AG09319 (cell line): ENCODE data around the gene ETV5.

ENCODE experiments used
- DNase-seq: peaks from one replicate; pipeline ENCODE4 v3.0.0-alpha.2; 2010; ENCODE audit warnings: low read depth; ENCODE audit errors: extremely low read depth
- TF ChIP-seq, protein P1 (sequence below): IDR thresholded peaks from 2 replicates; pipeline ENCODE4 v1.5.1; 2011; ENCODE audit warnings: low read depth, mild to moderate bottlenecking, inconsistent platforms, low read length, moderate library complexity

The ETV5 gene

DNA sequence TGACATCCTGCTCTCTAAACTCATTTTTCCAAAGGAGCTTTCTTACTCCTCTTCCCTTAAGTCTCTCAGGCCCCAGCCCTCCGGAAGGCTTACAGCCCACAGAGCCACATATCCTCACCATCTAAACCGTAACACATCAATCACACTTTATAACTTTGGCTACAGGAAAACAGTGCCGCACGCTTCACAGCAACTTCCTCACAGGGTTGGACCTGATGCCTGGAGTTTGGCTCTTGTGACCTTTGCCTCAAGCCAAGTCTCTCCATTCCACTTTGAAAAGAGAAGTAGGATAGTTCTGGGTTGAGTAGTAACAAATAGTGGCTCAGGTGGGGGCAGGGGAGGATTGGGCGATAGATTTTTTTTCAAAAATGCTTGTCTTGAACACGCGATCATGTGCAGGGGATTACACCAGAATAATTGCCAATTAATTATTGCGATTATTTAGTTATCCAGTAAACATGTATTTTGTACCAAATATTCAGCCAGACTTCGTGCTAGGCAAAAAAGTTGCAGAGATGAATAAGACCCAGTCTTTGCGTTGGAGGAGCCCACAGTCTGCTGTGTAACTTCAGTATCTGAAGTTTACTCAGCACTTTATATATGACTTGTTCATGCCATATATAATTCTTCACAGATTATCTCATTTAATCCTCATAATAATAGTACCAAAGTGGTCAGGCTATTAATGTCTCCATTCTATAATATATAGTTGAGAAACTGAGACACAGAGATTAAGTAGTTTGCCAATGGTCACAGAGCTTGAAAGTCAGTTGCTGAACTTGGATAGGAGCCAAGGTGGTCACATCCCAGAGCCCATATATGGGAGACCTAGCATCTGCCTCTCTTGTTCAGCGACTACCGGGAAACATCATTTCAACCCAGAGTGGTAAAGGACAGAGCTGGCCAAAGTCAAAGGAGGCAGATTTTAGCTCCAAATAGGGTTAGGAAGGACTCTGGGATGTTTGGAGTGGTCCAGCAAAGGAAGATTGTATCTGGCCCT is 2.4 kb upstream of the ETV5 start:
- TF ChIP-seq, protein P1, sequence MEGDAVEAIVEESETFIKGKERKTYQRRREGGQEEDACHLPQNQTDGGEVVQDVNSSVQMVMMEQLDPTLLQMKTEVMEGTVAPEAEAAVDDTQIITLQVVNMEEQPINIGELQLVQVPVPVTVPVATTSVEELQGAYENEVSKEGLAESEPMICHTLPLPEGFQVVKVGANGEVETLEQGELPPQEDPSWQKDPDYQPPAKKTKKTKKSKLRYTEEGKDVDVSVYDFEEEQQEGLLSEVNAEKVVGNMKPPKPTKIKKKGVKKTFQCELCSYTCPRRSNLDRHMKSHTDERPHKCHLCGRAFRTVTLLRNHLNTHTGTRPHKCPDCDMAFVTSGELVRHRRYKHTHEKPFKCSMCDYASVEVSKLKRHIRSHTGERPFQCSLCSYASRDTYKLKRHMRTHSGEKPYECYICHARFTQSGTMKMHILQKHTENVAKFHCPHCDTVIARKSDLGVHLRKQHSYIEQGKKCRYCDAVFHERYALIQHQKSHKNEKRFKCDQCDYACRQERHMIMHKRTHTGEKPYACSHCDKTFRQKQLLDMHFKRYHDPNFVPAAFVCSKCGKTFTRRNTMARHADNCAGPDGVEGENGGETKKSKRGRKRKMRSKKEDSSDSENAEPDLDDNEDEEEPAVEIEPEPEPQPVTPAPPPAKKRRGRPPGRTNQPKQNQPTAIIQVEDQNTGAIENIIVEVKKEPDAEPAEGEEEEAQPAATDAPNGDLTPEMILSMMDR: no peak
- DNase-seq: no peak

DNA sequence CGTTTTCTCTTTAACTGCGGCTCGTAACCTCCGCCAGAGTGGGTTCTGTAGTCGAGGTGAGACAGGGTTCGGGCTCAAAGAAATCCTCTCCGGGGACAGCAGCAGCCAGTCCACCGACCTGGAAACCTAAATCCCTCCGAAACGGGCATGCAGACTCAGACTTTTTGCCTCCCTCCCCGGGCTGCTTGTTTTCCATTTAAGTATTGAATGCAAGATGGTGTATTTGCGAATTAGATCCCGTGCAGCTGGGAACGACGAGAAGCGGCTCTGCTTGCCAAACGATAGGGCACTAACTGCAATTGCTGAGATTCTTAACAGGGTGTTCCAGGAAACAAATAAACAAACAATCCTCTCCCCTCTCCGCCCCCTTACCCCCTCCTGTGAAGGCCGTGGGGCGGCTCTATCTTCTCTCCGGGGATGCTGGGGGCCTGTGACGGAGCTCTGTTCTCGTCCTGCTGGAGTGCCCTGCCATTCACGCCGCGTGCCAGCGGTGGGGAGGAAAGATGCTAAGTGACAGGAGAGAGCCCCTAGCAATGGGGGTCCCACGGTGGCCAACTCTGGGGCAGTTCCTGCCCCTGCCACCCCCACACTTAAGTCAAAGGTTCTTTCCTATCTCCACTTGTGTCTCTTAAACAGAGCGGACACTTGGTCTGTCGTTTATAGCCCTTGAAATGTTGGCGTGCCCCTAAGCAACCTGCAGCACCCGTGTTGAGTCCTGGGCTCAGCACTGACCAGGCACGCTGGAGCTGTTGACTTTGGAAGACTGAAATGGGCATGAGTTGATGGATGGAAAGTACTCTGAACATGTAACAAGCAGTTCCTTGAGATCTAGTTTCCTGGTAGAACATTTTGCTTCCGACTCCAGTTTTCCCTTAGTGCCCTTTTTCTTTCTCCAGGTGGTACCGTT is 1.3 kb upstream of the ETV5 start:
- no peak for DNase-seq
- TF ChIP-seq, protein P1: no peak

DNA sequence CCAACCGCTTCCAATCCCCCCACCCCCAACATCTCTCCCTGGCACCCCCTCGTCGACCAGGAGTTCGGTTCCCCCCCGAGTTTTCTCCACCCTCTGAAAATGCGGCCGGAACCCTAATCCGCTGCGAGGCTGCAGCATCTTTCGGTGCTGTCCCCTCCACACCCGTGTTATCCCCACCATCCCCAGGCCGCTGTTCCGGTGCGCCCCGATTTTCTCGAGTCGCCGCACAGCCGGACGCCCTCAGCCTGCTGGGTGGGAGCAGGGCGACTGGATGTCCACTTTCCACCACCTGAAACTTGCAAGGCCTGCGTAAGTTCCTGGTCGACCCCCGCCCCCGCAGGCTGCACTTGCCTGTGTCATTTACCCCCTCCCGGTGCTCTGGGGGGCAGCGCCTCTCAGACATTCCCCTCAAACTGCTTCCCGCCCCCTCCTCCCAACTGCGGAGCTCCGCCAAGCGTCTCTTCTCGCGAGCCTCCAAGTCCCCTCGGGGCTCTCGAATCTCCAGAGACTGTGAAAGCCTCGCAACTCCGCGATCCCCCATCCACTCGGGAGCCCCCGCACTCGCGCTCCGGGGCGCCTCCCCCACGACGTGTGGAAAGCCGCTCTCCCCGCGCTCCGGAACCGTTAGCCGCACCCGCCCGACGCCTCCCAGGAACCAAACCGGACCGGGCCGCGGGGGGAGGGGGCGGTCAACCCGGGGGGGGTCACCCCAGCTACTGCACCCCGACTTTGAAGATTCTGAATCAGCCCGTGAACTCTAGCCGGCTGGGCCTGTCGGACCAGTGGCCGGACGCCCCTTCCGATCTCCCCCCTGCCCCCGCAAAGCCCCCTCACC is 566 bp downstream of the ETV5 start:
- TF ChIP-seq, protein P1: no peak

DNA sequence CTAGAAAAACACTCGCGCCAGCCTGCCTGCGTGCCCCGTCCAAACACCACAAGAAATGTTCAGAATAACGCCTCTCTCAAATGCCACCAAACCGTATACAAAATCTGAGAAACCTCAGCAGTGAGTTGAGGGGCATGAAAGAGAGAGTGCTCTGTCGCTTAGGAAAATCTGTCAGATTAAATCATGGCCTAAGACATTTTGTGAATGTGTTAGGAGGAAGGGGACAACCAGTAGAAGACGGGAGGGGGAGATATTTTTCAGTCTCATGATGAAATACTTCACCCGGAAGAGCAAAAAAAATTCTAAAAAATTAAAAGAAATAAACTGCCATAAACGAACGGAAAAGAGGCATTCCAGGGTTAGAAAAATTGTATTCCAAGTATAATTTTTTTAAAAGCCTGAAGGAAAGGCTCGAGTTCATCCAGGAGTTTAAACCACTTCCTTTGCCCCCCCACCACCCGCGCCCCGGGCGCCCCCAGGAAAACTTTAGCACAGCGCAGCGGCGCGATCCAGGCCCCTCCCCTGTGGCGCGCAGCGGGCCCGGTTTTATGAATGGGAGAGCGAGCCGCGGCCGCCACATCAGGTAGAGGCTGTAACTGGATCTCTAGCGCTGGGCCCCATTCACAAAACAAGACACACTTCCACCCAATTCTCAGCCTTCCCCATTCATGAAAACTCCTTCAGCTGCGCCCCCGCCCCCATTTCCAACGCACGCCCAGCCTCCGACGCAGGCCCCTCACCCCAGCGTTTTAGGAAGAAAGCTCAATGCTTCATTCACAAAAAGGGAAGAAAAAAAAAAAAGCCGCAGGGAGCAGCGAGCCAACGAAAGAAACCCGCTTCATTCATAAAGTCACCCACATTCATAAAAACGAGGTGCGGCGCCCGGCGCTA is 1.4 kb downstream of the ETV5 start:
- no peak for DNase-seq
- TF ChIP-seq, protein P1: no peak

More for the DNA sequence above, 566 bp downstream of the ETV5 start:
- no peak for DNase-seq

DNA sequence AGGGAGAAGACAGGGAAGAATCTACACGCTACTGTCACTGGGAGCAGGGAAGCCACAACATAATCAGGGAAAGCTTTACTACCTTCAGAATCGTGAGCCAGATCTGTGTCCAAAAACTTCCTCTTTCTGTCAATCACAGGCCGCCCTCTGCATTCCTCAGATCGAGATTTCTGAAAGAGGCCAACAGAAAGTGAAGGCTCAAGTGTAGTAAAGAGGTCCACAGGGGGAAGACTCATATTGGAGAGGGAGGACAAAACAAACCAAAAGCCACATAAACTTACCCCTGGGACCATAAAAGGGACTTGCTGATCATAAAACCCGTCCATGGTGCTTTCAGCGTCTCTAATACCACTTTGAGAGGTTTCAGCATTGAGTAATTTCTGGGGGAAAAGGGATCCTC is 3.3 kb downstream of the ETV5 start:
- TF ChIP-seq, protein P1: no peak

DNA sequence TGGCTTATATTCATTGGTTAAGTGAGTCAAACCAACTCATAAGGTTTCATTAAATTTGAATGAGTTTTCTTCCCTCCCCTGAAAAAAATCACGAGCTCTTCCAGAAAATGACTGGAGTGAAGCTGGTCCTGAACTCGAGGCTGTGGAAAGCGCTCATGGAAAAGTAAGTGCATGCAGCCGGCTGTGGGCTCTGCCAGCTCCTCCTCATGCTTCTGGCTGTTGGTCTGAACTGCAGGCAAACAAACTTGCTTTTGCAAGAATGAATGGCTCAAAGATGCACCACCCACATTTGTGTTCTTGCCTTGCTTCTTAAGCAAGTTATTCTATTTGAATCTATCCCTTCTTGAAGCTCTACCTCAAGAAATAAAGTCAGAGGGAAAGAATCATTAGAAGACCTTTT is 6.2 kb downstream of the ETV5 start:
- TF ChIP-seq, protein P1: no peak; the same call in 1 of the 2 replicates
- DNase-seq: no peak

More for the DNA sequence above, 3.3 kb downstream of the ETV5 start:
- DNase-seq: no peak
